Measurements from ENCODE around the gene KLF13.

KLF13 gene

DNA sequence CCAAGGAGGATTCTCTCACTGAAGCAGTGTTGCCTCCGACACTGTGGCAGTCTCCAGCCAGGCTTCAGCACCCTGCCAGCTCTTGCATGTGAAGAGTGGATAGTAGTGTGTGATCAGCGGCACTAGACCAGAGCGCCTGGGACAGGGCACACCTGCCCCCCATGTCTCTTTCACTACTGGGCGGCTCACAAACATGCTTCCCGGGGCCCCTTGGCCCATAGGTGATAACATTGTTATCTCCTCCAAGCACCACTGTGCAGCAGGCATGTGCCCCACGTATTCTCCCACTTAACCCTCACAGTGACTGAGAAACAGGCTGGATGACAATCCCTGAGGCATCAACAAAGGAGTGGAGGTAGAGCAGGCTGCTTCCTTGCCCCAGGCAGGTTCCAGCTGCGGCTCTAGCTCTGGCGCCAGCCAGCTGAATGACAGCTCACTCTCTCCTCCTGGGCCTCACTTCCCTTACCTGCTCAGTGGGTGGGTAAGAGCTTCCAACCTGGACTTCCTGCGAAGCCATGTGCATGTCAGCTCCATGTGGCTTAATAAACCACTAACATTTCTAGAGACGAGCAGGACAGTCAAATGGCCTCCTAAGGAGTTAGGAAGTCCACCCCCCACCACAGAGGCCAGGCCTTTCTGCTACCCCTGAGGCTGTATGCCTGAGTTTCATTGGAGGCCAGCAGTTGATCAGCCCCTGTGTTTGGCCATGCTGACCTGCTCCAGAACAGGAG, 37.8 kb downstream of the KLF13 start:
- peak; percentile 65 for DNase-seq (ENCODE audit: low spot score)

DNA sequence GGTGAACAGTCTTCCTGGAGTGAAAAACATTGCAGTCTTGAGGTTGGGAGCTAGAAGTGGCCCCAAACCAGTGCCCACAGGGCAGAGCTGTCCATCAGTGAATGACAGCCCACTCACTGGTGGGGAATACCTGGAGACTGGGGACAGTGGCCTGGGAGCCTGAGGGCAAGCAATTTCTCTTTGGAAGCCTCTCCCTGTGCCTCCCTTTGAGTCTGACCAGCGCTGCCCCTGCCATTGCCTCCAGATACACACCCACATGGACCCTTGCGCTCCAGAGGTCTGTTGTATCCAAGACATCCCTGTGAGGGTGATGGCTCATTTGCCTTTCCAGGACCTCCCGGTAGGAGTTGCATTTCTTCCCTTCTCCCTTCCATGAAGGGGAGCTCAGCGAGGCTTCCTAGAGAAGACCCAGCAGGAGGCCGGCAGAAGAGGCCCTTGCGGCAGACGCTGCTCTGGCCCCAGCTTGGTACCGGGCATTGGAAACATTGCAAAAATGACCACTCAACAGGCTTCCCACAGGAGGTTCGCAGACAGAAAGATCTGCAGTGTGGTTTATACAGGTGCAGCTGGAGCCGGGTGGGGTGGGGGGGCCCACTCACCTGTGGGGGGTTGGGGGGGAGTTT, 38.5 kb downstream of the KLF13 start:
- no peak for DNase-seq (ENCODE audit: low spot score)

DNA sequence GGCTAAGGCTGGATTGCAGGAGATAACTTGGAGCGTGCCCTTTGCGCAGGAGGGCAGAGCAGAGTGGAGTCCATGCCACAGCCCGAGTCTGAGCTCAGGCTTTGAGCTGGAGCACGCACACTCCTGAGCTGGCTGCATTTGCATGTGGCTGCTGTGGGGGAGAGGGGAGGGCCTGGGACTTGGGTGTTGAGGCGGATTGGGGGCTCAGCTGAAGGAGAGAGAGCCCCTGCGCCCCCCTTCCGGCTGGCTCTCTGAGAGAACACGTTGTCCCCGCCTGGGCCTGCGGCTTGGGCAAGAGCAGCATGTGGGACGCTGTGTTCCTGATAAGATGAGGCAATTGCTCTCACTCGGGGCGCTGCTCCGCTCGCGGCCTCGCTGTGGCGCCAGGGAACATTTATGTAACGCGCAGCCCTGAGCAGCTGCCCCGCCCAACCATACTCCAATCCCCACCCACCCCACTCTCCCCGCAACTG, 39.1 kb downstream of the KLF13 start:
- peak; percentile 95 for DNase-seq (ENCODE audit: low spot score)

DNA sequence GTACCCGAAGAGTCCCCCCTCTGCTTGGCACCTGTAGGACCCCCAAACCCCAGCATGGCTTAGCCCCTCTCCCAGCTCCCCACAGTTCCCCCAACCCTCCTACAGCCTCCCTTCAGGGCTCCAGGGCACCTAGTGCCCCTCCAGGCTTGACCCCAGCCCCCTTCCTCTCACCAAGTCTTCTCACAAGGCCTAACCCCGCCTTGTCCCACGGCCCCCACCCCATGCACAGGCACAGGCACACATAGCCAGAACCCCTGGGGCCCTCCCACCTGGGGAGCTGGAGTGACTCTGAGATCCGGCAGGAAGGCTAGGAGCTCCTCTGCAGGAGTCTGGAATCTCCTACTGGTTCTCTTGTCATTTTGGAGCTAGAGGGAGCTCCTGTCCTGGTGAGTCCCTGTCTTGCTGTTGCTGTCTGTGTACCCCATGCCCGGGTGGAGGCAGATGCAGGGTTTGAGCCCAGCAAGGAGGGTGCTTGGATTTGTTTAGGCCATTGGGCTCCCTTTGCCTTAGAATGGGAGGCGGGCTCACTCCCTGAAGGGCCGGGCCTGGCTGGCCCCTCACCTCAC, 39.6 kb downstream of the KLF13 start:
- DNase-seq (ENCODE audit: low spot score) = peak; percentile 75

DNA sequence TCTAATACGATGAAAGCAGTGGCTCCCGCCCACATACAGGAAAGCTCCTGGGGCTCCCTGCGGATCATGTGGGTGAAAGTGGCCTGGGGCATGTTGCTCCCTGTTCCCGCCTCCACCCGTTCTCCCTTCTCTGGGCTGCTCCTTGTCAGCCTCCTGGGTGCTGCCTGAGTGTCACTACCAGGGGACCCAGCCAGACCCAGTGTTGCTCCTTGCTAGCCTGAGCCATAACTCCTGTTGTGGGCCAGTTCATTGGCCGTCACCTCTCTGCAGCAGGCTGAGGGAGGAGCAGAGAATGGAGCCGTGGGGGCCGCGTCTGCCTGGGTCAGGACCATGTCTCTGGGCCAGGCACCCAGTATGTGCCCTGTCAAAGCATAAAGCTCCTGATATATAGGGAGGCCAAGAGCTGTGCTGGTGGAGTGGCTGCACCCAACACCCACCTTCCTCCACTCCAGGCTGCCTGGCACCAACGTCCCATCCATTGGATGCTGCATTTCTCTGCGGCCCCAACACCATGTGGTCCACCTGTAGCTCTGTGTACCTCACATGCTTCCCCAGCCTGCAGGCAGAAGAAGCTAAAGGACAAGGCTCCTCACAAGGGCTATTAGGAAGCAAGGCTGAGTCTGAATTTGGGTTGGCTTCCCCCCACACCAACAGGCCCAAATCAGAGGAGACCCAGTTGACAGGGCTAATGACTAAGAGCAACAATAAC, 40.5 kb downstream of the KLF13 start:
- DNase-seq (ENCODE audit: low spot score) = peak; percentile 67

DNA sequence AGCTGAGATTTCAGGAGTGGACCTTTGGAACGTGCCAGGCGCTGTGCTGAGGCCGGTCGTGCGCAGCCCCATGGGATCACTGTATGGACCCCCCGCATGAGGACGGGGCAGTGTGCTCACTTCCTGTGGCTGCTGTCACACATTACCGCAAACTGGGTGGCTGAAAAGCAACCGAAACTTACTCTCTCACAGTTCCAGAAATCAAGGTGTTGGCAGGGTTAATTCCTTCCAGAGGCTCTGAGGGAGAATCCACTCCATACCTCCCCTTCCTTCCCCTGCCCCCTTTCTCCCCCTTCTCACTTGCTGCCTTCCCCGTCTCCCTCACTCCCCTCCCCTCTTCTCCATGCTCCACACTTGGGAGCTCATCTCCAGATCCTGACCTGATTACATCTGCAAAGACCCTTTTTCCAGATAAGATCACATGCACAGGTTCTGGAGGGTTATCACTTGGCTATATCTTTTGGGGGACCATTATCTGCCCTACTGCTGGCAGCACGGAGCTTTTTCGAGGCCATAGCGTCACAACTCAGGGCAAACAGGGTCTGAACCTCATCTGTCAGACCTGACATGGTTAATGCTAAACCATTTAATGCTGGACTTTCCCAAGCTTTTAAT, 41.2 kb downstream of the KLF13 start:
- no peak for DNase-seq (ENCODE audit: low spot score)

DNA sequence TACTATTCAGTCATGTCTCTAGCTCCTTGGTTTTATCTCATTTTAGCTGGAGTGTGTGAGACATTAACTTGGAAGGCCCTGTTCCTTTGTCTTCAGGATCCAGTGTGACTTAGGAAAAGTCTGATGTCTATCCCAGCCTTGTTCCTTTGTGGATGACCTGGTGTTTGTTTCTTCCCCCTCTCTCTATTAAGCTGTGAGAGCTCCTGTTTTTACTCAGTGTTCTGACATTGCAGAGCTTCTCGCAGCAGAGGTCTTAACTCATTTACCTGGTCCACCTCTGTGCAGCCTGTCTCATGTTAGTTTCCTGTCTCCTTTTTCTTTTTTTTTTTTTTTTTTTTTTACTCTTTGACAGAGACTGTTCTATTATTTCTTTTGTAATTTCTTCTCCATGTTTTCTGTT, 43.1 kb downstream of the KLF13 start:
- no peak for DNase-seq (ENCODE audit: low spot score)

DNA sequence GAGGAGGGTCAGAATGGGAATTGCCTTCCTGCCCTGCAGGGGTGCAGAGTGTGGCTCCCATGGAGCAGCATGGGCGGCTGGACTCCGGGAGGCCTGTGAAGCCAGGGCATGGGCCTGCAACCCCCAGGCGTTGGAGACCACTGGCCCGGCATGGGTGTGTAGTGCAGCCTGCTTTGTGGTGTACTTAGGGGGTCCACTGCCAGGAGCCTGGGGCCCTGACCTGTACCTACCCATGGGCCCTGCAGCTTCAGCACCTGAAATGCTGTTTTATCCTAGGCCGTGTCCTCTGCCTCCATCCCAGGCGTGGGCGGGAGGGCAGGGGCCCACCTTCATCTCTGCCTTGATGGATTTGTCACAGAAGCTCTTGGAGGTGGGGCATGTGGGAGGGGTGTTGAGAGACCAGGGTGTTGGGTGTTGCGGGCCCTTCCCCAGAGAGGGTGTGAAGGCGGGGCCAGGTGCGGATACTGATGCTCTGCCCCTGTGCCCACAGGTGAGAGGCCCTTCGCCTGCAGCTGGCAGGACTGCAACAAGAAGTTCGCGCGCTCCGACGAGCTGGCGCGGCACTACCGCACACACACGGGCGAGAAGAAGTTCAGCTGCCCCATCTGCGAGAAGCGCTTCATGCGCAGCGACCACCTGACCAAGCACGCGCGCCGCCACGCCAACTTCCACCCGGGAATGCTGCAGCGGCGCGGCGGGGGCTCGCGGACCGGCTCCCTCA, 45.0 kb downstream of the KLF13 start:
- DNase-seq (ENCODE audit: low spot score) = no peak

DNA sequence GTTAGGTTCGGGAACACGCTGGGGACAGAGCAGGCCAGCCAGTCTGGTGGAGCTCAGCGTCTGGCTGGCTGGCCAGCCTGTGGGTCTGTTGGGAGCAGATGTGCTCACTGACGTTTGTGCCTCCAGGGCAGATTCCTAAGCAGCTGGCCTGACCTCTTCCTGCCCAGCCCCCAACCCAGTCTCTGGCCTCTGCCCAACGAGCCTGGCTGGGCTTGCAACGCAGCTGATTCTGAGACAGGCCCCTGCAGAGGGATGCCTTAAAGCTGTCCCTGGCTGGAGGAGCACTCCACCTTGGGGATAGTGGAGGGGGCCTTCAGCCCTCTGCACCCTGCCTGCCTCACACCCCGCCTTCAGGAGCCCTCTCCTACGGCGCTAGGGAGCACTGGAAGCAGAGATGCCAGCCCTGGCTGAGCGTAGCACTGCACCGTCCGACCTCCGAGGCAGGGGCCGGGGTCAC, 46.0 kb downstream of the KLF13 start:
- DNase-seq (ENCODE audit: low spot score) = no peak

DNA sequence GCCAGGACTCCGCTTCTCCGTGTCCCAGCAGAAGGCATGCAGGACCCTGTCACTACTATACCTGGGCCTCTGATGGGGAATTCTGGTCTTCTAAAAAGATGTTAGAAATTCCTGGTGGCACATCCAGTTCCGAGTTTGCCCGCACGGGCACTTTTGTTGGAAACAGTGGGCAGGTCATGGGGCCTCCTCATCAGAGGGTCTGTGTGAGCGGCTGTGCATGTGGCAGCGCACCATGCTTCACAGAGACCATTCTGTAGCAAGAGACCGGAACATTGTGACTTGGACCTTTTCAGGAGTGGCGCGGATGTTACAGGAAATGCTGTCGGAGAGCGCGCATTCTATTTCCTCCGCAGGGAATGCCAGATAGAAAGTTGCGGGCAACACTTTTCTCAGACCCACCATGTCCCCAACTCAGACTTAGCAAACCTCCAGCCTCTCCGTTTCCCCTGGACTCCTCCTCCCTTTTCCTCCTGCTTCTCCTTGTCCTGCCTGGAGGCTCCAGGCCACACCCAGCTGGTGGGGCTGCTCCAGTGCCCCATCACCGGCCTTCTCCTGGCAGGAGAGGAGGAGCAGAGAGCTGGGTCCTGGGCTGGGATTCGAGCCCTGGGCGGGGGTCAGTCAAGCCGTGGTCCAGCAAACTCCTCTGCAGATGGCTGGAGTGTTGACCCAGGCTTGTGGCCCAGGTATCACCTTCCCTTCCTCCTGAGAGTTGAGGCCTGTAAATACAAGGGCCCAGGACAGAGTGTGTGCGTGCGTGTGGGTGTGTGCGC, 46.6 kb downstream of the KLF13 start:
- no peak for DNase-seq (ENCODE audit: low spot score)

DNA sequence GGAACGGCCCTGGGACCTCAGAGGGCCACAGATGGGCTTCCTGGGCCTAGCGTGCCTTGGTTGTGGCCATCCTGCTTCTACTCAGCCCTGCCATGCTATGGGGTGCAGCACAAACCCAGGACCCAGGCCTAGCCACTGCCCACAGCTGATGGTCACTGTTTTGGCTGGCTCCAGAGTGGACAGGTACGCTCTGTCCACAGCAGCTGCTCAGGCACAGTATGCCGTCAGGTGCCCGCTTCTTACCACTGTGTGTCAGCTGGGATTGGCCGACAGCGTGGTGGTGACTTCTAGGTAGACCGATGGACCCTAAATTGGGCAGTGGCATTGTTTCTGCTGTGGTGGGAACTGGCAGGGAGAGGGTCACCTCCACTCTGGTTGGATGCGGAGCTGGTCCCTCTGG, 47.3 kb downstream of the KLF13 start:
- no peak for DNase-seq (ENCODE audit: low spot score)

DNA sequence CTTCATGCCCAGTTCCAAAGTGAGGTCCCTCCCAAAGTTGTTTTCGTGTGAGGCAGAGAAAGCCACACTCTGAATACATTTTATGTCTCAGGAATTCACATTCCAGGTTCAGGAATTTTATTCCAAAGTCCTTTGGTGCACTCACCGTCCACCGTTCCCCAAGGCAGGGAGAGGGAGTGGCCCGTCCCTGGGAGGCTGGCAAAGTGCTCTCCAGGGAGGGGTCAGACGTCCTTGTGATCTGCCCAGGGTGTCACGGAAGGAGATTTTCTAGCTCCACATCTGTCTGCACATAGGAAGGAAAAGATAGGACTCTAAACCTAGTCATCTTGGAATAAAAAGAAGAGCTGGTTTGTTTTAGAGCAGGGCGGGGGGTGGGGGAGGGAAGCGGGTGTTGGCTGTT, 47.9 kb downstream of the KLF13 start:
- no peak for DNase-seq (ENCODE audit: low spot score)

DNA sequence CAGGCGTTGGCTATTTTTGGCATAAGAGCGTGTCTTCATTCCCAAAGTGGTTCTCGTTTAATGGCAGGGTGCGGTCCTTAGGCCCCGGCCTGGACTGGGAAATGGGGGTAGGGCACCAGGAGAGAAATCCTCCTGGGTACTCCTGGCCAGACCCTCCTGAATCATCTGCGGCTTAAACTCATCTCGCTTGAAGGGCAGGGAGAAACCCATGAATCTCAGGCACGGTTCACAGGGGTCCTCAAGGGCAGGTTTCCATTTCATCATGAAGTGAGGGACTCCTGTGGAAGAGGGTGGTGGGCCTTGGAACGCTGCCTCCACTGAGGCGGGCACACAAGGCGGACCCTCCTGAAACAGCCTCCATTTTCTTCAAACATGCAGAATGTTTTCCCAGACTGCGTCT, 48.4 kb downstream of the KLF13 start:
- no peak for DNase-seq (ENCODE audit: low spot score)

DNA sequence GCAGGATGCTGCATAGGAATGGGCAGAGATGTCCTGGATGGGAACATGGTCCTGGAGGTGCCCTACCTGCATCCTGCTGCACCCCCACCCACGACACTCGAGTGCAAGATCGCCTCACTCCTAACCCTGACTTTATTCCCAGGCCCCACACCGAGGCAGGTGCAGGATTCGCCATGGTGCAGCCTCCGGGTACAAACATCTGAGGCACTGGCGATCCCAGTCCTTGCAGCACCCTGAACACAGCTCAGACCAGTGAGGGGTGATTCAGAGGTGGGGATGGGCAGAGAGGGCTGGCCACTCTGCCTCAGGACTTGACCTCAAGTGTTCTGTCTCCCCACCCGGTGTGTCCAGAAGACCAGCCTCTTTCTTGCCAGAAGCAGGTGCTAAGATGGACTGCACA, 49.1 kb downstream of the KLF13 start:
- DNase-seq (ENCODE audit: low spot score) = no peak

DNA sequence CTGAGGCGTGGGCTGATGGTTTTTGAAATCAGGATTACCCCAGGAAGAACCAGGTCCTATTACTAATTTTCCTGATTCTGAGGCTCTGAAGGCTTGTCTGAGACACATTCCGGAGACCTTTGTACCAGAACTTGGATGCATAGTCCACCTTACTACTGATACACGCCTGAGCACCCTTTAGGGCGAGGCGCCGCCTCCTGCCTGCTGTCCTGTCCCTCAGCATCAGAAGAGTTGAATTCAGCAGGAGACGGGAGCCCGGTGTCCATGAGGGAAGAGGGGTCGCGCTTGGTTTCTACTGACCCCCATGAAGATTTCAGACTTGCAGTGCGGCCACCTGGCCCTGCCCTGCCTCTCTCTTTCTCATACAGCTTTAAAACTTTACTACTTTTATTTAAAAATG, 49.9 kb downstream of the KLF13 start:
- DNase-seq (ENCODE audit: low spot score) = no peak

DNA sequence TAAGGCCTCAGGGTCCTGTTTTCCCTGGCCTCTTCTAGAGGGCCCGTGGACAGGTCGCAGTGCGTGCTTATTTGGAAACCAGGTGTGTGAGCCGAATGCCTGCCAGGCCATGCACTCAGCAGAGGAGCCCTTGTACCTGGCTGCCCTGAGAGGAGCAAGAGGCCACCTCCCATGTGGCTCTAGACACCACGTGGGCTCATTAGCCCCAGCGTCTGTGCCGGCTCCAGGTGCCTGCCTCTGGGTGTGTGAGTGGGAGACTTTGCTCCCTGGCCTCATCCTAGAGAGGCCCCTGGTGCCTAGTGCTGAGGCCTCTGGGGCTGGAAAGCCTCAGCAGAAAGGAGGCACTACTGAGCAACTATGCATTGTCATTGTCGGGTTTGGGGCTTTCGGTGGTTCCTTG, 50.4 kb downstream of the KLF13 start:
- DNase-seq (ENCODE audit: low spot score) = no peak

DNA sequence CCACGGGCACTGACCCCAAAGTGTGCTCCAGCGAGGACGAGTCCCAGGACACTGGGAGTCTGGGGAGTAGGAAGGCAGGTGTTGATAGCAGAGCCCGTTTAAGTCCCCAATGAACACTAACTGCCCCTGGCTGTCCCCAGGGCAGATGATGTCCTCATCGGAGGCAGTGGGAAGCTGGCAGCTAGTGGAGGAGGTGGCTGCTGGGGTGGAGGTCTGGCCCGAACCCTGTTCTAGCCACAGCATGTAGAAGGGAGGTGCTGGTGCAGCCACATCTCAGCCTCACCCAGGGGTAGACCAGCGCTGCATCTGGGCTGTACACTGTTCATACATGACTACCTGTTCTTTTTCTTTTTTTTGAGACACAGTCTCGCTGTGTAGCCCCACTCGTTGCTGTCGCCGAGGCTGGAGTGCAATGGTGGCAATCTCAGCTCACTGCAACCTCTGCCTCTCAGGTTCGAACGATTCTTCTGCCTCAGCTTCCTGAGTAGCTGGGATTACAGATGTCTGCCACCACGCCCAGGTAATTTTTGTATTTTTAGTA, 51.8 kb downstream of the KLF13 start:
- no peak for DNase-seq (ENCODE audit: low spot score)

DNA sequence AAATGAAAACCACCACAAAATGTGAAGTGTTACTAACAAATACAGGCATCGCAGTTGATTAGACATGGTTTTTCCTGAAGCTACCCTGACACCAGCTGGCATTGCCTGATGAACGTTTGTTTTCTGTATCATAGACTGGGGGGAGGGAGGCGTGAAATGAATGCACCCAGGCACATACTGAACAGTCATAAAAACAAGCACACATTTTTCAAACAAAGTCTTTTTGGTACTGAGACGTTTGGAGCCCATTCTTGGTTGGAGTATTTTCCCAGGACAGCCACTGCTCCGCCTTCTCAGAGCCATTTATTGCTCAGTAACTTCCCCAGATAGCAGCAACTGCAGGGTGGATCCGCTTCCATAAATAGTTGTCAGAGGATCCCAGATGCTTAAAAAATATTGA, 52.4 kb downstream of the KLF13 start:
- DNase-seq (ENCODE audit: low spot score) = no peak

DNA sequence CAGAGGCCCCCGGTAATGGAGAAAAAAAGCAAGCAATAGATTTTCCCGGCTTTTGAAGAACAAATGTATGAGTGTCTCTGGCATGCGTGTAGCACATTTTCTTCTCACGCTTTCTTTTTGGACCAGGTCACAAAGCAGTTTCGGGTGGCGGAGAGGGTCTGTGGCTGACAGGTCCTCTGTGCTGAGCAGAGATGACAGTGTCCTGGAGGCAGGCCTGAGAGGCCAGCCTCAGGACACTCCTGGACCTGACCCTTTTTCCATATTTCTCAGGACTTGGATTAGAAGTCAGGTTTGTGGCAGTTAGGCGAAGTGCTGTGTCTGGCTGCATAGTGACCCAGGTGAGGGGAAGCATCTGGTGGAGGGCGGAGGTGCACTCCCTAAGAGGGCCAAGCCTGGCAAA, 52.9 kb downstream of the KLF13 start:
- no peak for DNase-seq (ENCODE audit: low spot score)

Measured in cerebellar cortex (tissue), 1 donor.